Measurements from ENCODE around the gene LYSMD2.
A peak's percentile ranks its signal among the peaks of the same experiment; 100 is the strongest.

The LYSMD2 gene

DNA sequence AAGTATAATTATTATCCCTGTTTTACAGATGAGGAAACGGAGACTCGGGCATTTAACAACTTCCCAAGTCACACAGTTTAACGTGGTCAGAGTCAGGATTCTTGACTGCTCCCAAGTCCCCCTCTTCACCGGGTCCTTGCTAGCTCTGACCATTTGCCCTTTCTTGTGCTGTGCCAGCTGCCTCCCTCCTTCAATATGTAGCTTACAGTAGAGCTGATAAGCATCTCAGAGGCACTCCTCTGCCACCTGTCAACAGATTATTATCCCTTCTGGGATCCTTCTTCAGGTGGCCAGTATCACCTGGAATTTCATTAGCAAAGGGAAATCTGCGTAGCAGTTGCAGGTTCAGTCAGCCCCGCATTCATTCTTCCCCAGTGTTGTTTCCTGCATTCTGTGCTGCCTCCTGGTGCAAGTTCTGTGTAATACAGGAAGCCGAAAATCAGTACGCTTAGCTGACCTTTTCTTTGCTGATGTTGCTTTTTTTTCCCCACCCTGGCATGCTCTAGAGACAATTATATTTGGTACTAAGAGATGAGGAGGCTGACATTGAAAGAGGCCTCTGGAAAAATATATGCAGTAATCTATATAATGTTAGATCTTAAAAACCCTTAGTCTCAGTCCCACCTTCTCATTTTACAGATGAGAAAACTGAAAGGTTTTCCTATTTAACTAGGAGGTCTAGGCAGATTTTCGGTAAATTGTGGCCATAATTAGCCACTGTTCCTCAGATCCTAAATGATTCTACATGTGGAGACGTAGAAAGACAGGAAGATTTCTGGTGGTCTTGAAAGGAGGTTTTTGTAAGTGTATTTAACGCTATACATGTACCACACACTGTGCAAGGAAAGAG, 38.7 kb upstream of the LYSMD2 start:
- no peaks in the 10 kb centered on the region for H3K9me3 ChIP-seq (ENCODE audit: insufficient read depth, low read depth, low read length)
- H3K4me1 ChIP-seq (ENCODE audit: insufficient read depth, low read length, poor library complexity, severe bottlenecking): no peaks in the 10 kb centered on the region
- H3K4me2 ChIP-seq (ENCODE audit: low read depth, low read length, poor library complexity, severe bottlenecking): no peak overlapping the region
- no peak overlapping the region for H2AFZ ChIP-seq (ENCODE audit: low read length)
- no peak overlapping the region for H3K4me3 ChIP-seq (ENCODE audit: low read length, poor library complexity, severe bottlenecking)
- H3K9ac ChIP-seq (ENCODE audit: low read depth, low read length, poor library complexity, severe bottlenecking): no peak overlapping the region
- H3K36me3 ChIP-seq (ENCODE audit: insufficient read depth, low read length): peaks cover 12% of the 10 kb centered on the region; the same call in 1 of the 2 replicates
- H3K9me2 ChIP-seq (replicated peaks; ENCODE audit: low read depth, low read length): no peaks in the 10 kb centered on the region
- H3K27me3 ChIP-seq (ENCODE audit: insufficient read depth, low read length, poor library complexity, severe bottlenecking): no peaks in the 10 kb centered on the region
- H3K79me2 ChIP-seq (ENCODE audit: insufficient read depth, low read length): no peaks in the 10 kb centered on the region
- TF ChIP-seq EZH2phosphoT487 (IDR thresholded peaks at IDR 0.05; ENCODE audit: borderline replicate concordance): no peak
- TF ChIP-seq, protein P1, sequence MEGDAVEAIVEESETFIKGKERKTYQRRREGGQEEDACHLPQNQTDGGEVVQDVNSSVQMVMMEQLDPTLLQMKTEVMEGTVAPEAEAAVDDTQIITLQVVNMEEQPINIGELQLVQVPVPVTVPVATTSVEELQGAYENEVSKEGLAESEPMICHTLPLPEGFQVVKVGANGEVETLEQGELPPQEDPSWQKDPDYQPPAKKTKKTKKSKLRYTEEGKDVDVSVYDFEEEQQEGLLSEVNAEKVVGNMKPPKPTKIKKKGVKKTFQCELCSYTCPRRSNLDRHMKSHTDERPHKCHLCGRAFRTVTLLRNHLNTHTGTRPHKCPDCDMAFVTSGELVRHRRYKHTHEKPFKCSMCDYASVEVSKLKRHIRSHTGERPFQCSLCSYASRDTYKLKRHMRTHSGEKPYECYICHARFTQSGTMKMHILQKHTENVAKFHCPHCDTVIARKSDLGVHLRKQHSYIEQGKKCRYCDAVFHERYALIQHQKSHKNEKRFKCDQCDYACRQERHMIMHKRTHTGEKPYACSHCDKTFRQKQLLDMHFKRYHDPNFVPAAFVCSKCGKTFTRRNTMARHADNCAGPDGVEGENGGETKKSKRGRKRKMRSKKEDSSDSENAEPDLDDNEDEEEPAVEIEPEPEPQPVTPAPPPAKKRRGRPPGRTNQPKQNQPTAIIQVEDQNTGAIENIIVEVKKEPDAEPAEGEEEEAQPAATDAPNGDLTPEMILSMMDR (conservative IDR thresholded peaks at IDR 0.05; ENCODE audit: low read length): peak; percentile 87
- no peaks in the 10 kb centered on the region for H3F3A ChIP-seq (ENCODE audit: low read depth)
- no peaks in the 10 kb centered on the region for H4K20me1 ChIP-seq (ENCODE audit: insufficient read depth, low read length, poor library complexity, severe bottlenecking)

DNA sequence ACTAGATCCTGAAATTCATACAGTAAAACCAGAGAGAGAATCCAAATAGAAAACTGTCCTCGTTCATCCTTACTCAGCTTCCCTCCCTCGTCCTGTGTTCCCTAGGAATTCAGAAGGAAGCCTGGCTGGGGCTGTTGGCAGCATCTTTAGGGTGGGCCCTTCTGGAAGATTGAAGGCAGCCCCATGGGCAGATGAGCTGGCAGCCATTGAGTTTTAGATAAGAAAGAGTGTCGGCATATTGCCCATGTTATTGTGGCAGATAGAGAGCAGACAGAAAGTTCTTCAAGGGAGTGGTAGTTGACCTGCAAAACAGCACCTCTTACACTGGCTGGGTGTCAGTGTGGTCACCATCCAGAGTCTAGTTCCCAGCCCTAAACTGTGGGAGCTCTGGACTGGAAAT, 37.5 kb upstream of the LYSMD2 start:
- no peaks in the 10 kb centered on the region for H3K9me3 ChIP-seq (ENCODE audit: insufficient read depth, low read depth, low read length)
- H3K36me3 ChIP-seq (ENCODE audit: insufficient read depth, low read length): peaks cover 12% of the 10 kb centered on the region; the same call in 1 of the 2 replicates
- H3K27me3 ChIP-seq (ENCODE audit: insufficient read depth, low read length, poor library complexity, severe bottlenecking): no peaks in the 10 kb centered on the region
- H3K9me2 ChIP-seq (replicated peaks; ENCODE audit: low read depth, low read length): no peaks in the 10 kb centered on the region
- H3K9ac ChIP-seq (ENCODE audit: low read depth, low read length, poor library complexity, severe bottlenecking): no peak overlapping the region
- H3K4me2 ChIP-seq (ENCODE audit: low read depth, low read length, poor library complexity, severe bottlenecking): no peak overlapping the region
- H3K79me2 ChIP-seq (ENCODE audit: insufficient read depth, low read length): no peaks in the 10 kb centered on the region
- H2AFZ ChIP-seq (ENCODE audit: low read length): no peak overlapping the region
- no peaks in the 10 kb centered on the region for H3K4me1 ChIP-seq (ENCODE audit: insufficient read depth, low read length, poor library complexity, severe bottlenecking)
- H3K4me3 ChIP-seq (ENCODE audit: low read length, poor library complexity, severe bottlenecking): no peak overlapping the region
- TF ChIP-seq, protein P1 (conservative IDR thresholded peaks at IDR 0.05; ENCODE audit: low read length): no peak
- TF ChIP-seq EZH2phosphoT487 (IDR thresholded peaks at IDR 0.05; ENCODE audit: borderline replicate concordance): no peak
- no peaks in the 10 kb centered on the region for H4K20me1 ChIP-seq (ENCODE audit: insufficient read depth, low read length, poor library complexity, severe bottlenecking)
- no peaks in the 10 kb centered on the region for H3F3A ChIP-seq (ENCODE audit: low read depth)

DNA sequence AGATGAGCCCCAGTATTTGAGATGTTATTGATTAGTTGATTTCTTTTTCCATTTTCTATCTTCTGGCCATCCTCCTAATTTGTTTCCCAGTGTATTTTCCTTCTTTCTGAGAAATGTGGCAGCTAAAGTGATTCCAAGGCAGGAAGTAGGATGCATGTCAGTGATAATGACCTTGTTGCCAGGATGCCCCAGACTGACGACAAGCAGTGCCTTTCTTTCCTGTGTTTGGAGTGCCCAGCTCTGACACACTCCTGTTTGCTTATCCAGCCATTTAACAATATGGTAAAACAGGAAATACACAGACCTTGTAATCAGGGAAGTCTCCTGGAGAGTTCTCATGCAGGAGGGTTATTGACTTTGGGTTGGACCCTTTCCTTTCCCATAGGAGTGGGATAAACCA, 34.3 kb upstream of the LYSMD2 start:
- peaks cover 8% of the 10 kb centered on the region; the same call in 1 of the 2 replicates for H3K36me3 ChIP-seq (ENCODE audit: insufficient read depth, low read length)
- no peaks in the 10 kb centered on the region for H3K9me3 ChIP-seq (ENCODE audit: insufficient read depth, low read depth, low read length)
- TF ChIP-seq EZH2phosphoT487 (IDR thresholded peaks at IDR 0.05; ENCODE audit: borderline replicate concordance): no peak
- TF ChIP-seq, protein P1 (conservative IDR thresholded peaks at IDR 0.05; ENCODE audit: low read length): no peak
- H3K9me2 ChIP-seq (replicated peaks; ENCODE audit: low read depth, low read length): no peaks in the 10 kb centered on the region
- H3F3A ChIP-seq (ENCODE audit: low read depth): no peaks in the 10 kb centered on the region
- H3K27me3 ChIP-seq (ENCODE audit: insufficient read depth, low read length, poor library complexity, severe bottlenecking): no peaks in the 10 kb centered on the region
- no peaks in the 10 kb centered on the region for H3K4me1 ChIP-seq (ENCODE audit: insufficient read depth, low read length, poor library complexity, severe bottlenecking)
- no peak overlapping the region for H3K4me3 ChIP-seq (ENCODE audit: low read length, poor library complexity, severe bottlenecking)
- no peak overlapping the region for H3K9ac ChIP-seq (ENCODE audit: low read depth, low read length, poor library complexity, severe bottlenecking)
- no peak overlapping the region for H2AFZ ChIP-seq (ENCODE audit: low read length)
- no peaks in the 10 kb centered on the region for H4K20me1 ChIP-seq (ENCODE audit: insufficient read depth, low read length, poor library complexity, severe bottlenecking)
- H3K79me2 ChIP-seq (ENCODE audit: insufficient read depth, low read length): no peaks in the 10 kb centered on the region
- no peak overlapping the region for H3K4me2 ChIP-seq (ENCODE audit: low read depth, low read length, poor library complexity, severe bottlenecking)

All from Loucy (cell line).